Measurements from ENCODE around the gene LYPD4.
"Not testable (repeated sequence)": the region's sequence is repeated elsewhere in the genome, so short reads cannot be mapped to it uniquely, and the experiment has no call there.

LYPD4 gene

DNA sequence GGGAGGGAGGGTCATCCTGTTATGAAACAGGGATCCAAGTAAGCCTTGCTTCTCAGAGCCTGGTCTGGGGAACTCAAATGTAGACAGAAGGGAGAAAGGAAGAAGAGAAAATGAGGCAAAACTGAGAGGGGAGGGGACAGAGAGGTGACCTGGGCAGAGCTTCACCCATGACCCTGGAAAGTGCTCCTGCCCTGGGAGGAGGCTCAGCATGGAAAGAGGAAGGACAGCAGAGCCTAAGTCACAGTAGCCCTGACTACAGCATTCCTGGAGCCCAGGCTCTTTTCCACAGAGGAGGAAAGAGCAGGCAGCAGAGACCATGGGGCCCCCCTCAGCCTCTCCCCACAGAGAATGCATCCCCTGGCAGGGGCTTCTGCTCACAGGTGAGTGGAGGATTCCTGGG, 48.1 kb downstream of the LYPD4 start, which contains the start of gene CEACAM3:
TSS of gene CEACAM3 (plus strand) at position 226 of the 400 bp plus-strand sequence. CDS start at position 317, 91 bp downstream.
- no peak for DNase-seq

DNA sequence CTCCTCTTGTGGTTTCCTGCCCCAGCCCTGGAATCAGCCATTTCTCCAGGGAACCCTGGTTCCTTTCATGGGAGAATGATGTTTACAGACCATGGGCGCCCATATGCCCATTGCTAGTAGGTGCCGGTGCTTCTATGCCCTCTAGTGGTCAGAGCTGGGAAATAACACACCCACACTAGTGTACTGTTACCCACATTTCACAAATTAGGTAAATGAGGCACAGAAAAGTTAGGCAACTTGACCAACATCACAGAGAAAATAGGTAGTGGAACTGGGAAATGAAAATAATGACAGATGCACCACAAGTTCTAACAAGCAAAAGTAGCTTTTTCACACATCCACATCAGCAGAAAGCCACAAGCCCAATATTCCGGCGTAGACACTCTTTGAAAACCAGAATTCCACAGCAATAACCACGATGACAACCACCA, 49.4 kb downstream of the LYPD4 start:
- peak; percentile 25 to 69 for DNase-seq

DNA sequence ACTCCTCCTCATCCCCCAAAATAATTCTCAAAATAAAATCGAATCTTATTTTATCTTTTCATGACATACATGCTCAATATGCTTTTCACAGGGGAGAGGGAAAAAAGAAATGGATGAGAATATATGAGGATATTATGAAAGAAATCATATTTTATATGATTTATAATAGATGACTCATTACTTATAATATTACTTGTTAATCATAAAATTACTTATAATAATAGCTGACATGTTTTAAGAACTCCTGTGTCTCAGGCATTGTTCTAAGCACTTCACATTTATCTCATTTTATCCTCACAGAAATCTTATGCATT, 51.1 kb downstream of the LYPD4 start:
- DNase-seq: no peak

DNA sequence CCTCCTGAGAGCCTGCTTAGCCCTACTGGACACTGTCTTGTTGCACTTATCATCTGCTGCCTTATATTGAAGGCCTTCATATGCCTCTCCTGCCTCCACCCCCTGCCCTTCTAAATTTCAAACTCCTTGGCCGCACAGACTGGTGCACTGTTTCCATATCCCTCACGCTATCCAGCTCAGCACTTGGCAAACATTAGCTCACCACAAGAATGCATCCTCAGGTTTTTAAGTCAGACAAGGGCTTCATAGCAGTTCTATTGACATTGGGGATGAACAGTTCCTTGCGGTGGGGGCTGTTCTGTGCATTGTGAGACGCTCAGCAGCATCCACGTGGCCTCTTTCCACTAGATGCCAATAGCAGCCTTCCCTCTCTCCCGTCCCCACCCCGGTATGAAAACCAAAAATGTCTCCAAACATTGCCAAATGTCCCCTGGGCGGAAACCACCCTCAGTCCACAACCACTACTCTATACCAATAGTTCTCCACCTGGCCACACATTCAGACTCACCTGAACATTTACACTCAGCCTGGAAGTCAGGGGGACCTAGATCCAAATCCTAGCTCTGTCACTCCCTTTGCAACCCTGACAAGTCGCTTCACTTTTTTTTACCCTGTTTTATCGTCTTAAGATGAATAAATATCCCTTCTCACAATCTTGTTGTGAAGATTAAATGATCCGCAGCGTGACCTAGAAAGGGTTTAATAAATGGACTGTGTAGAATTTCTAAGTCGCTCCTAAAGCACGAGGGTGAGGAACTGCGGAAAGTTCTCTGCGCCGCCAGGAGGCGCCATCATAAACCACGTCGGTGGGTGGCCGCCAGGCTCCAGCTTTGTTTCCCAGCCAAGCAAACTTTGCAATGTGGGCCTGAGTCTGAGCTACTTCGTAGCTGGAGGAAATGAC, 51.7 kb downstream of the LYPD4 start:
- peak in 1 of 2 experiments; percentile 60 for DNase-seq

DNA sequence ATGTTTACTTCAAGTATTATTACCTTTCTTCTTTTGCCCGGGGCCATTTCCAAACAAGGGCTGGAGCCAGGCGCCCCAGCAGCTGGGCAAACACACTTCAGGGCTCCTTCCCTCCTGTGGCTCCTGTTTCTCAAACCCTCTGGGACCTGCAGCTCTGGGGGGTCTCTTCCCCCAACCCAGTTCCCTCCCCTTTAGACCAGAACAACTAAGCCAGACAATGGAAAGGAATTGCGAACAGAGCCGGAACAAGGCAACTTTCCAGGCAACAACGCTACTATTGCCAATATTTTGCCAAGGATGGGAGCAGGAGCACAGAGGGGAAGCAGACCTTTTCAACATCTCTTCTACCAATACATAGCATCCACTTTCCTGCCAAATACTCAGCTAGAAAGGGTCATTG, 55.4 kb downstream of the LYPD4 start:
- DNase-seq: not testable (repeated sequence)

DNA sequence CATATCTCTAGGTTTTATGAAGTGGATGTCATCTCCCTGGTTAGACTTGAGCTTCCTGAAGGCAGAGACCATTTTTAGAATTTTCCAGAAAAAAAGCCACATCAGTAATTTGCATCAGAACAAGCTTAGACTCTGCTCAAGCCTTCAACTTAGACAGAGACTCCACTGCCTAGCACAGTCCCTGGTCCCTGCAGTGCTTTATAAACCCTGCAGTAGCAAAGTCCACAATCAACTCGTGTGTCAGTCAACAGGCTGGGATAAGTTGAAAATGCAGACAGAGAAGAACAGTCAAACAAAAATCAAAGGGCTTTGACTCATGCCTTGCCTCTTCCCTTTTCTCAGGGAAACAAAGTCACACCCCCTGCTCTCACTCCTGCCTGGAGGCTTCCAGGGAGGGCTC, 56.0 kb downstream of the LYPD4 start:
- not testable (repeated sequence) for DNase-seq

All from NCI-H526 (cell line).